NCI-H2196 (cell line): ENCODE results near the gene COL4A6.
"Not testable (repeated sequence)": the region's sequence is repeated elsewhere in the genome, so short reads cannot be mapped to it uniquely, and the experiment has no call there.

Source experiments
- DNase-seq: peaks from one replicate; lab custom pipeline; 2025; ENCODE audit not compliant: unreplicated experiment; lab: John Stamatoyannopoulos, UW

COL4A6 gene

DNA sequence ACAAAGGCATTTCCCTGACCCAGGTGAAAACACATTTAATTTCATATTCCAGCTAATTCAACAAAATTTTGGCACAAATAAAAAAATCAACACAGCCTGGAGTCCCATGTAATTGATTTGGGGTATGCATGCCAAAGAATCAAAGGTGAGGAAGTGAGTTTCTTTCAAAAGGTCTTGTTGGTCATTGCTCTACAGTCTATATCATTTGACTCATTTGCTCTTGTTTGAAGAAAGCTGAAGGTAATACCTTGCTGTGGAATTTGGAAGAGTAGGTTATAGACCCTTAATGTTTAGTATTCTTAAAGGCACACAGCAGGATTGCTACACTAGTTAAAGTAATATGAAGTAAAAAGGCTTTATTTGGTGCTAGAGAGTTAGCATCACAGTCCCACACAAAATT is 25.4 kb downstream of the COL4A6 start:
- DNase-seq = no peak

DNA sequence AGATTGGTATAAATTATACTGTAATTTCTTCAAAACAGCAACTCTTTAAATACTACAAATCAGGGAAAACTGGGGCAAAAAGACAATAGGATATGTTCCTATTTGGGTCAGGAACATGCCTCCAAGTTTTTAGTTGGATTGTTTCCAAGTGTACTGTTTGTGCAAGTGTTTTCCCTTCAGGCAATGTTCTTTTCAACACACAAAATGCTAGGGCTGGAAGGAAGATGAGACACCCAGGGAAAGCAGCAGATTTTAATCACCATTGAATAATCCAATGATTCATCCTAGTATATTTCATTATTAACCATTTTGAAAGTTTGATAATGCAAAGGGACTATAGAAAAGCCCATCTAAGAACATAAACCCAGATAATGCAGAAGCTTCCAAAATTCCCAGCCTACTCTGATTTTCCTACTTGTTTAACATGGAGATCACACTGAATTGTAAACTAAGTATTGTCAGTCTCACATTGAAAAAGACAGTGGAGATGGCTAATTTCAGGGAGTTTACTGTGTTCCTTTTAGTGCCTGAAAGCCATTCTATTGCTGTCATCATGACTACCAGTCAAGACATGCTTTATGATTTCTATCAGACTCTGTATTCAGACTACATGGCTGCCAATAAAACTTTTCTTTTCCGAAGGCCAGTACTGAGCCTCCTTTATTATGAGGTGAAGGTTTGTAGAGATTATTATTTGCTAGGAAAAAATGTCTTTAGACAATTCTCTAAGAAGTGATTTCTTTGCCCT is 38.6 kb downstream of the COL4A6 start:
- no peak for DNase-seq

DNA sequence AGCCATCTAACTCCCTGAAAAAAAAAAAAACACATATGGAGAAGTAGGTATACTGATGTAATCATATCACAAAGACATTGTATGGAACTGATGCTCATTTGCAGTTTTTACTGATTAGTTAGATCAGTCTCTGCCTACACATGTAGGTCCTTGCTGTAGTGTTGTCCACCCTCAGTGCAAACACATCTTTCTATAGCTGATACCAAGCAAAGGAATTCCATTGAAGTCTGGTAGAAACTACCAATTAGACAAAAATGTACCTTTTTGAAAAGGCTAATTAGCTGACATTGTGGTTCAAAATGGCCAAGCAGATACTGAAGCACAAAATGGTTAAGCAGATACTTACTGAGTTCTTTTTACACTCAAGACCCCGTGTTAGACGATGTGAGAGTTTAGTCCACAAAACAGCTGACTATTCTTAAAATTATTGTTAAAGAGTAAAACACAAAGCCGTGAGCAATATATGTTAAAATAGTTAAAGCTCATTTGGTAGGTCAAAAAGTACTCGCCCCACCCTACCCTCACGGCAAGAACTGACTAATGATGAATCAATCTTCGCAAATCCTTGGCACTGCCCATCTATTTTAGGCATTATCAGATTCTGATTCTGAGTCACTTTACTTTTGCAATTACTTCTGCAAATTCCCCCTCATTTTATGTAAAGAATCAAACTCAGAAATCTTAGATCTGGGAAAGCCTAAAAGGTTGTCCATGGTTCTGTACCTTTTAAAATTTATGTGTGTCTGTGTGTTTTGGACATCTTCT is 40.4 kb downstream of the COL4A6 start:
- no peak for DNase-seq

DNA sequence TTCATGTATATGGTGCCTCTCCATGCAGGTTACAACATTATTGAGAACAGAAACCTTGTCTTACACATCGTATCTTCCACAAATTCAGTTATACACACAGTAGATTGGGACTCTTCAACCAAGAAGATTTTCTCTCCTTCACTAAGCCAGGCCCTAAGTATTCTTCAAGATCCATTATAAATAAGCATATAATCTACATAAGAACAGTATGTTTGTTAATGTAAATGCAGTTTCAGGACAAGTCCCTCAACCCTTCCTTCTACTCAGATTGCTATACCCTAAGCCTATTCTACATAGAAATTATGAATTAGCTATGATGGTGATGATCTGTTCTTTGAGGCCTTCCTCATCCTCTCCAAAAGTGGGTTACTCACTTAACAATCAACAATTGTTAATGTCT is 41.2 kb downstream of the COL4A6 start:
- DNase-seq = no peak

DNA sequence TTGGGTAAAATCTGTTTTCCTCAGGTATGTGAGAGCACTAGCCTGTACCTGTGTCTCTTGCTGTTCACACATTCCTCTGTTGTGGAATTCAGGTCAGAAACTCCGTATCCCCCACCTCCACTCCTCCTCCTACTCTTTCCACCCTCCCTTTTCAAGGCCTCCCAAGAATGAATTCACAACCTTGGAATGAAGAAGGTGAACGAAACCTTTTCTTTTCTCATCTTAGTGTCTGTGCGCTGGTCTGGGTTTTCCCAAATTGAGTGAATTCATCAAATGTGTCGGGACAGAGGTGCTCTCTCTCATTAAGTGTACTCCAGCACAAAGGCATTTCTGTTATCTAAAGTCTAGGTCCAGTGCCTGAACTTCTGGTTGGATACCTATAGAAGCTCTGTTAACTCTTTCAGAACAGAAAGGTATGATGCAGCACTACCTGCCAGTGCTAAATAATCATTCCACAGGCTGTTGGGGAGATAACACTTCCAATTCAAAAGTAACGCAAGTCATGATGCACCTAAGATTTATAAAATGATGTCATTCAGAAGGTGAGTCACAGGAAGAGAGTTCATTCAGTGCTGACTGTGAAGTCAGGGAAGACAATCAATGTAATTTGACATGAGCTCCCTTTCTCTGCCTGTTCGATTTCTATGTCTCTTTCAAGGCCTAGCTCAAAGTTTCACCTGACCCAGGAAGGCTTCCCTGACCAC is 41.9 kb downstream of the COL4A6 start:
- no peak for DNase-seq

DNA sequence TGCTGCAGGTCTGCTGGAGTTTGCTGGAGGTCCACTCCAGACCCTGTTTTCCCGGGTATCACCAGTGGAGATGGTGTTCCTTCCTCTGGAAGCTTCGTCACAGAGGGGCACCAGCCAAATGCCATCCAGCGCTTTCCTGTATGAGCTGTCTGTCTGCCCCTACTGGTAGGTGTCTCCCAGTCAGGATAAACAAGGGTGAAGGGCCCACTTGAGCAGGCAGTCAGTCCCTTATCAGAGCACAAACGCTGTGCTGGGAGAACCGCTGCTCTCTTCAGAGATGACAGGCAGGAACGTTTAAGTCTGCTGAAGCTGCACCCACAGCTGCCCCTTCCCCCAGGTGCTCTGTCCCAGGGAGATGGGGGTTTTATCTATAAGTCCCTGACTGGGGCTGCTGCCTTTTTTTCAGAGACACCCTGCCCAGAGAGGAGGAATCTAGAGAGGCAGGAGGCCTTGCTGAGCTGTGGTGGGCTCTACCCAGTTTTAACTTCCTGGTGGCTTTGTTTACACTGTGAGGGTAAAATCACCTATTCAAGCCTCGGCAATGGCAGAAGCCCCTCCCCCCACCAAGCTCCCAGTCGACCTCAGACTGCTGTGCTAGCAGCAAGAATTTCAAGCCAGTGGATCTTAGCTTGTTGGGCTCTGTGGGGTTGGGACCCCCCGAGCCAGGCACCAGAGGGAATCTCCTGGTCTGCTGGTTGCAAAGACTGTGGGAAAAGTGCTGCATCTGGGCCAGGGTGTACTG is 47.1 kb downstream of the COL4A6 start:
- DNase-seq = not testable (repeated sequence)

DNA sequence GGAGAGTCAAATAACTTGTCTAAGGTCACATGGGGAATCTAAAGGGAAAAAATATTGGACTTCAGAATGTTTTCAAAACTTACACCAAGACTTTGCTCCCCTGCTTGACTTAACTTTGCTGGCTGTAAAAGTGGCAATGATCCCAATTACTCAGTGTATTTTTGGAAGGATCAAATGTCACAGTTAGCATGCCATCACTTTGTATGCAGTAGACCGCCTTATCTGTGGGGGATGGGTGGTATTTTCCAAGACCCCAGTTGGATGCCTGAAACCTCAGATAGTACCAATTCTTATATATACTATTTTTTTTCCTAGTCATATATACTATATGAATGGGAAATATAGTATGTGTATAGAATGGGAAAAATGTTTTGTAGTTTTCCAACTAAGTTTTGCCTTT is 53.4 kb downstream of the COL4A6 start:
- DNase-seq = no peak

DNA sequence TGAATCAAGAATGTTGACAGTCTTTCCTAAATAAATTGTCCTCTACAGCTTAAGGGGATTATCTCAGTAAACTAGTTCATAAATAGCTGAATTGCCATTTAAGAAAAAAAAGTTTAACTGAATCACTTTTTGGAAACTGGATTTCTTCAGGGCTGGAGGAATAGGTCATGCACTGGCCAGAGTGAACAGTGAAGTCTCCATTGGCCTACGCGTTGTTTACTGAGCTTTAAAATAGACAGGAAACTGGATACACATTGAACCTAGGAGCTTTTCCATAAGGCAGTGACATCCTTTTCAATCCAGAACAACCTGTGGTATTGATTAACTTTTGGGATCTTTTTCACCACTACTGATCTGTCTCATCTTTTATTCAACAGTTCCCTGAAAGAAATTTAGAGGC is 58.0 kb downstream of the COL4A6 start:
- DNase-seq = no peak

DNA sequence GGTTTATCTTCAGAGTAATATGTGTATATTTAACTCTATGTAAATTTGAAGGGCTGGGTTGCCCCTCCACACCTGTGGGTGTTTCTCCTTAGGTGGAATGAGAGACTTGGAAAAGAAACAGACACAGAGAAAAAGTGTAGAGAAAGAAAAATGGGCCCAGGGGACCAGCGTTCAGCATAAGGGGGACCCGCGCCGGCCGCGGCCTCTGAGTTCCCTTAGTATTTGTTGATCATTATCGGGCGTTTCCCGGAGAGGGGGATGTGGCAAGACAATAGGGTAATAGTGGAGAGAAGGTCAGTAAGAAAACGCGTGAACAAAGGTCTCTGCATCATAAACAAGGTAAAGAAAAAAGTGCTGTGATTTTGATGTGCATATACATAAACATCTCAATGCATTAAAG is 61.4 kb downstream of the COL4A6 start:
- DNase-seq = not testable (repeated sequence)

DNA sequence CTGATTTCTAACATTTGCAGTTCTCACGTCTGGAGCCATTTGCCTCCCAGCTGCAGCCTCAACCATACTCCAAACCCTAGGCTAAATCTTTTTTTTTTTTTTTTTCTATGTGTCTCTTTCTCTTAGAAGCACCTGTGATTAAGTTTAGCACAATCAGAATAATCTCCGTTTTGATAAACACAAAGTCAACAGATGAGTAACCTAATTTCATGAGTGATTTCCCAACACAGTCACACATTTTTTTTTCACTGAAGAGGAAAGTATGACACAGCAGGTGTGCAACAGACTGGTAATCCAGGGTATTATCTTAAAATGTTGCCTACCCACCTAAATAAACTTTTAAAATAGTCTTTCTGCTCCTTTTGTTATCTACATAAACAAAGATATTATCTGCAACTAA is 62.6 kb downstream of the COL4A6 start:
- not testable (repeated sequence) for DNase-seq

DNA sequence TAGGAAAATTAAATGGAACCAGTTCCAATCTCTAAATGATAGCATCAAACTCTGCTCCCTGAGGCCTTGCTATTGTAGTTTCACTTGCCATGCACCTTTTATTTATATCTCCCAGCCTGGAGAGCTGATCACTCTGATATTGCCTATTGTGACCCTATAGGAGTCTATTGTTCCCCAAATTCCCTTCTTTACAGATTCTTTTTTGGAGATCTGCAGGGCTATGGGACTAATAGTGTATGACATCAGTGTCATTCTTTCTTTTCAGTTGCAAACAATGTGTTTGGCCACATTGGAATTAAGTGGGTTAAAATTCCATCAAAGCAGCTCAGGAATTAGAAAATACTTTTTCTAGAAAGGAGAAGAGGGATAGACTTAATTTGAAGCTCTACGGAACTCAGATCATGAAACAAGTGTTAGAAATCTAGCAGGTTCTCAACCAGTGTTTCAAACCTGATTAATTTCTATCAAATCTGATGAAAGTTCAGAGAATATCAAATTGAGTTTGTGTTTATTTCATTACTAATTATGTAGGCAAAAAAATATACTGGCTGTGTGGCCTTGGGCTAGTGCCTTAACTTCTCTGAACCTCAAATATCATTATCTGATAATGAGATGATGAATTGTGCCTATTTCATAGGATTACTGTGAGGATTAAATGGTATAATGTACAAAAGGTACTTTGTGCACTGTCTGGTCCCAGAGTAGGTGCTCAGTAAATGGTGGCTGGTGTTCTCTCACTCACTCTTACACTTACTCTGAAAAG is 71.4 kb downstream of the COL4A6 start:
- no peak for DNase-seq

DNA sequence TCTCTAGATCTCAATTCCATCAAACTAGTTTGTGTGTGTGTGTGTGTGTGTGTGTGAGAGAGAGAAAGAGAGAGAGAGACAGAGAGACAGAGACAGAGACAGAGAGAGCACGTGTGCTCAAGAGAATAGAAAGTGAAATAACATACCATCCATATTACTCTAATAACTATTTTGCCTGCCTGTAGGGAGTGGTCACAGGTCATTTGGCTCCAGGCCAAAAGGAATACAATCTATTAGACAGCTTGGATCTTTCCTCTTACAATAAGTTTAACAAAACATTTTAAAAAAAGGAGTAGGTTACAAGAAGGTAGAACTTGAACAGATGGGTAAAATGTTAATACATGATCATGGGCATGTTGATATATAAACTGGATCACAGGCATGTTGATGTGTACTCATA is 76.2 kb downstream of the COL4A6 start:
- no peak for DNase-seq

DNA sequence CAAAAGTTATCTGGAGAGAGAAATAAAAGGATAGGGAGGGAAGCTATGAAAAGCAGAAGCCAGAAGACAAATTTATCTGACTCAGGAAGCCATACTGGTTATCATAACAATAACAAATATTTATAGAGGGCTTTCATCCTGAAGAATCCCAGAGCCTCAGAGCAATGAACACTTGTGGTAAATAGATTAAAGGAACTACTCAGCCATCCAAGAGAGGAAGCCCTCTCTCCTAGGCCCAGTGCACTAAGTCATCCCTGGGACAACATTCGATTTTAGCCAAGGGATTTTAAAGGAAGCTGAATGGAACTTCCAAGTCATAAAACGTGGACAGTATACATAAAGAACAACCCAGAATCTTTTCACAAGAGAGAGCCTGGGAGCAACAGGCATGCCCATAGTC is 76.9 kb downstream of the COL4A6 start:
- no peak for DNase-seq

DNA sequence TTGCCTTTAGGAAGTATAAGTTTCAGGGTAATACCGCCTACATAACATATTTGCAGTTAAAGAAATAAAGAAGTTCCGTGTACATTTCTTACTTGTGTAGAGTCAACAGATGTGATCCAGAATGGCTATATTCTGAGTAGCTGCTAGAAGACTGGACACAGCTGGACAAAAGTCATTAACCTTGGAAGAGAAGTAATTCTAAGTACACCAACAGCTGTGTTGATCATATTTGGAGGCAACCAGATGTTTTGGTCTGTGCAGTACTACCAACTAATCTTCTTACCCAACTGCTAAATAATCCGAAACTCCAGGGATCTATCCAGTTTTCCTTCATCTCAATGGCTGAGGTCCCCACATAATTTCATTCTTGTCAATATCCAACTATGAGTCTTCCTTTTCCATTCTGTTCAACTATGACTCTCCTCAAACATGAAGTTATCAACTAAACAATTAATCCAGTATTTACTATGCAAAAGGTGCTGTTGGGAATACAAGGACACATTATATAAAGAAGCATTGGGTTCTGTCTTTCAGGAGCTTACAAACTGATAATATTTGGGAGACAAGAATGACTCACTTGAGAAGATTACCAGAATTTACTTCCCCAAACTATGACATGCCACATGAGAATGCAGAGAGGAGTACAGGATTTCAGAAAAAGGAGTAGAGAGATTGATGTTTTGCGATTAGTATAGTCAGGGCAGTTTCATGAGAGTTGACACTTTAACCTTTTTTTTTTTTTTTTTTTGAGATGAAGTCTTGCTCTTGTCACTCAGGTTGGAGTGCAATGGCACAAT is 78.2 kb downstream of the COL4A6 start:
- DNase-seq = no peak

DNA sequence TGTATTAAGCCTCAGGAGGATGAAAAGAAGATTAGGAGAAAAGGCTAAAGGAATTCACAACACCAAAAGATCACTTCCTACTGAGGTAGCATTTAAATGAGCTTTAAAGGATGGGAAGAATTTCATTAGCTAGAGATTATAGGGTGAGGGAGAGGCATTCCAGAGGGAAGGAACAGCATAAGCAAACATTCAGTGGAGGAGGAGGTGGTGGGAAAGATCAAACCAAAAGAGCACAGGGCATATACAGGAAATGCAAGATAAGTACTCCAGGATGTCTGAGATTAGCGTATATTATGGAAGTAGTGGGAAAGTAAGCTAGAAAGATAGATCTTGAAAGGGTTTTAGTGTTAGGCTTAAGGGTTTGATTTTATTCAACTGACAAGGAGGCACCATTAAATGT is 84.8 kb downstream of the COL4A6 start:
- DNase-seq = no peak

DNA sequence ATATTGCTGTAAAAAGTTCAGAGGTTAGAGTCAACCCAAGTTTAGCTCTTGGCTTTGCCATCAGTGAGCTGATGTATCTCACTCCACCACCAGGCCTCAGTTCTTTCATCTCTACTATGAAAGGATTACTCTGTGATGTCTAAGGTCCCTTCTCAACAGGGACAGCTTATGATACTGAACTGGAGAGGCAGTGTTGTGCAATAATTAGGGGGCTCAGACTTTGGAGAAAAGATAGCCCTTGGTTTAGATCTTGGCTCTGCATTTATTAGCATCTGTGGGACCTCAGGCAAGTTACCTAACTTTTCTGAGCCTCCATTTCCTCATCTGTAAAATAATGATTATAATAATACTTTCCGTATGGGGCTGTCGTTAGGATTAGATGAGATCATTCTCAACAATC is 89.0 kb downstream of the COL4A6 start:
- no peak for DNase-seq

DNA sequence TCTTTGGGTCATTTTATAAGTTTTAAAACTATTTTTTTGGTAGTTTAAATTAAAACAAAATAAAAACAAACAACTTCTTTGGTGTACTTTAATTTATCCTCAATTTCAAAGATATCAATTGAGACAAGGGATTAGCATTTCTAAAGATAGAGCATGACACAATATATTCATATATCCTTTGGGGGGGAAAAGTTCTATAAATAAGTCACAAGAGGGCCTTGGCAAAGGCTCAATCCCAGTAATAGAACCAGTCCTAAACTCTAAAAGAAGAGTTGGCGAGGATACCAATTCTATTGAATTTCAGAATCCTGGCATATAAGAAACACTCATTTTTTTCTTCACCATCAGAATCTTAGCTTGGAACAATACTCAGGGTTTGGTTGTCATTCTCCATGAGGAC is 89.7 kb downstream of the COL4A6 start:
- no peak for DNase-seq

DNA sequence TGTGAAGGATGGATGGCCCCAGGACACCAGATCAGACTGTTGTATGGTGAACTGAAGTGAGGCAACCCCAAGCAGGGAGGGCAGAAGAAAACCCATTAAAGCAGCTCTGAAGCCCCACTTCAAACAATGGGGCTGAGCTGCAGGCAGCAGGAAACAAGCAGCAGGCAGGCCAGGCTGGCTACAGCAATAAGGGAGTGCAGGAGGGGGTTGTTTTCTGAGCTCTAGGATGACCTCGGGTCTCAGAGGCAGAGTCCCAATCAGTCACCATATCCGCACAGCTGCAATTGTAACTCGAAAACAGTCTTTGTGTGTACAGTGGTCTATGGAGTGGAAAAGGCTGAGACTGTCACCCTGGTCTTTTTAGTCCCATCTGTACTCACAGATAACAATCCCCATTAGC is 90.4 kb downstream of the COL4A6 start:
- no peak for DNase-seq

DNA sequence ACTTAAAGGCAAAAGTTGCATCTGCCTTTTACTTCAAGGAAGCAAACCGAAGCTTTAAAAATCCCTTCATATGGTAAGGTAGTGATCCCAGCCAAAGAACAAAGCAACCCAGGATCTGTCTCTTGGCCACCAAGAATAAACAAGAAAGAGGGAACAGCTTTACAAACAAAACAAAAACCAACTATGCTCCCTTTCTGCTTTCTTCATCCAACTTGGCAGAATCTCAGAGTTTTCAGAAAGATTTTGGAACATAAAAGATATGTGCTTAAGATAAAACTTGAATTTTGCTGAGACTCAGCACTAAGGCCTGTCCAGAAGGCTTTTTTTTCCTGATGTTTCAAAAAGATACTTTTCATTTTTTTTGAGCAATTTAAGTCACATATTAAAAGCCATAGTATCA is 94.0 kb downstream of the COL4A6 start:
- DNase-seq = no peak

DNA sequence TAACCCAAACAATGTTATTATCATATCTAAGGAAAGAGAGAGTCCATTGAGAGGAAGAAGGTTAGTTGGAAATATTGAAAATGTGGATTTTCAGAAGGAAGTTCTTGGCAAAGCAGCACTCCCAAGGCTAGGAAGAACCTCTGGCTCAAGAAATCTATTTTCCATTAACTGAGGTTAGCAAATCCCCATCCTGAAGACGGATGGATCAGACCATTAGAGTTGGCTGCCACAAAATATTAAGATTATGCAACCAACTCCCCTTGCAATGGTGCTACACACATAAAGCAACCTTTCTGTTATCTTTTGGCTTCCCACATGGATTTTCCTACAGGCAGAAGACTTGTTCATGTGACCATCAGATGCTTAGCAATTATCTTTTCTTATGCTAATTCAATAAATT is 96.3 kb downstream of the COL4A6 start:
- DNase-seq = no peak
